ENCODE data around the gene SEC22A.

Gene SEC22A

DNA sequence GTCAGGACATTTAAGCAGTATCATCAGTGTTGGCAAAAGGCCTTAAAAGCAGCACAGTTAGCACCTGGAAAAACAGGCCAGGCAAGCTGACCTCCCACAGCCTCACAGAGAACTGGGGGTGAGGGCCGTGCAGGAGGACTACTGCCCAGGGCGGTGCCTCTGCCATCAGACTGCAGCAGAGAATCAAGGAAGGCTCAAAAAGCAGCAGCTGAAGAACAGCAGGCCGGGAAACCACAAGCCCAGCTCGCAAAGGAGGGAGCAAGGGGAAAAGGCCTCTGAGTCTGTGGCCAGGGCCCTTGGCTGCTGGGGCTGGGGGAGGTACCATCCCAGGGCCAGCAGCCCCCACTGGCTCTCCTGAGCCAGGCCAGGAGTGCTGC lies 84.2 kb downstream of the SEC22A start:
- no peak overlapping the region for H3K9ac ChIP-seq (ENCODE audit: low read depth, low read length, poor library complexity, severe bottlenecking)
- H3K36me3 ChIP-seq (ENCODE audit: insufficient read depth, low read length) = no peaks in the 10 kb centered on the region
- no peaks in the 10 kb centered on the region for H3K79me2 ChIP-seq (ENCODE audit: insufficient read depth, low read length)
- no peak for TF ChIP-seq CTCF (conservative IDR thresholded peaks at IDR 0.05; ENCODE audit: low read length)
- TF ChIP-seq EZH2phosphoT487 (IDR thresholded peaks at IDR 0.05; ENCODE audit: borderline replicate concordance) = no peak
- H3K4me3 ChIP-seq (ENCODE audit: low read length, poor library complexity, severe bottlenecking) = no peak overlapping the region
- no peaks in the 10 kb centered on the region for H4K20me1 ChIP-seq (ENCODE audit: insufficient read depth, low read length, poor library complexity, severe bottlenecking)
- no peaks in the 10 kb centered on the region for H3F3A ChIP-seq (ENCODE audit: low read depth)
- H3K27me3 ChIP-seq (ENCODE audit: insufficient read depth, low read length, poor library complexity, severe bottlenecking) = no peaks in the 10 kb centered on the region
- no peaks in the 10 kb centered on the region for H3K9me2 ChIP-seq (replicated peaks; ENCODE audit: low read depth, low read length)
- no peaks in the 10 kb centered on the region for H3K9me3 ChIP-seq (ENCODE audit: insufficient read depth, low read depth, low read length)
- no peaks in the 10 kb centered on the region for H3K4me1 ChIP-seq (ENCODE audit: insufficient read depth, low read length, poor library complexity, severe bottlenecking)
- H2AFZ ChIP-seq (ENCODE audit: low read length) = no peak overlapping the region
- no peak overlapping the region for H3K4me2 ChIP-seq (ENCODE audit: low read depth, low read length, poor library complexity, severe bottlenecking)

- no peaks in the 10 kb centered on the region for H4K20me1 ChIP-seq (ENCODE audit: insufficient read depth, low read length, poor library complexity, severe bottlenecking)
- no peaks in the 10 kb centered on the region for H3F3A ChIP-seq (ENCODE audit: low read depth)
- no peaks in the 10 kb centered on the region for H3K36me3 ChIP-seq (ENCODE audit: insufficient read depth, low read length)
- no peak overlapping the region for H3K4me2 ChIP-seq (ENCODE audit: low read depth, low read length, poor library complexity, severe bottlenecking)
- H3K9me2 ChIP-seq (replicated peaks; ENCODE audit: low read depth, low read length) = no peaks in the 10 kb centered on the region
- H3K27me3 ChIP-seq (ENCODE audit: insufficient read depth, low read length, poor library complexity, severe bottlenecking) = no peaks in the 10 kb centered on the region
- H3K4me1 ChIP-seq (ENCODE audit: insufficient read depth, low read length, poor library complexity, severe bottlenecking) = no peaks in the 10 kb centered on the region
- no peak overlapping the region for H3K4me3 ChIP-seq (ENCODE audit: low read length, poor library complexity, severe bottlenecking)
- no peaks in the 10 kb centered on the region for H3K9me3 ChIP-seq (ENCODE audit: insufficient read depth, low read depth, low read length)
- TF ChIP-seq CTCF (conservative IDR thresholded peaks at IDR 0.05; ENCODE audit: low read length) (peak; percentile 92), EZH2phosphoT487 (IDR thresholded peaks at IDR 0.05; ENCODE audit: borderline replicate concordance) (no peak)
- H2AFZ ChIP-seq (ENCODE audit: low read length) = no peak overlapping the region
- H3K9ac ChIP-seq (ENCODE audit: low read depth, low read length, poor library complexity, severe bottlenecking) = no peak overlapping the region
- H3K79me2 ChIP-seq (ENCODE audit: insufficient read depth, low read length) = no peaks in the 10 kb centered on the region
These were observed 84.7 kb downstream of the SEC22A start for GRCh38 chr3:123286308-123287023.

- Histone ChIP-seq H3K9me2 (replicated peaks; ENCODE audit: low read depth, low read length) (no peaks in the 10 kb centered on the region), H3K9me3 (ENCODE audit: insufficient read depth, low read depth, low read length) (no peaks in the 10 kb centered on the region), H4K20me1 (ENCODE audit: insufficient read depth, low read length, poor library complexity, severe bottlenecking) (no peaks in the 10 kb centered on the region), H3K4me2 (ENCODE audit: low read depth, low read length, poor library complexity, severe bottlenecking) (no peak overlapping the region), H3K9ac (ENCODE audit: low read depth, low read length, poor library complexity, severe bottlenecking) (no peak overlapping the region), H3K4me3 (ENCODE audit: low read length, poor library complexity, severe bottlenecking) (no peak overlapping the region), H3K27me3 (ENCODE audit: insufficient read depth, low read length, poor library complexity, severe bottlenecking) (no peaks in the 10 kb centered on the region), H3K79me2 (ENCODE audit: insufficient read depth, low read length) (no peaks in the 10 kb centered on the region), H2AFZ (ENCODE audit: low read length) (no peak overlapping the region), H3K4me1 (ENCODE audit: insufficient read depth, low read length, poor library complexity, severe bottlenecking) (no peaks in the 10 kb centered on the region), H3F3A (ENCODE audit: low read depth) (no peaks in the 10 kb centered on the region), H3K36me3 (ENCODE audit: insufficient read depth, low read length) (no peaks in the 10 kb centered on the region)
- no peak for TF ChIP-seq CTCF (conservative IDR thresholded peaks at IDR 0.05; ENCODE audit: low read length)
These were observed 85.6 kb downstream of the SEC22A start for GRCh38 chr3:123287051-123287961.
